Activated naive CD4-positive, alpha-beta T cell (primary cell): ENCODE results near the gene MOB3B.
"Not testable (repeated sequence)": the region's sequence is repeated elsewhere in the genome, so short reads cannot be mapped to it uniquely, and the experiment has no call there.

ENCODE experiments used
- DNase-seq, 4 experiments: peaks; one replicate each; lab custom pipeline; 2025; lab: John Stamatoyannopoulos, UW

MOB3B gene

GRCh38 chr9:27518809-27519208 is 10.8 kb downstream of the MOB3B start:
- no peak for DNase-seq

GRCh38 chr9:27518006-27518405 is 11.6 kb downstream of the MOB3B start:
- no peak for DNase-seq

GRCh38 chr9:27514551-27514950 is 15.1 kb downstream of the MOB3B start:
- DNase-seq: no peak

GRCh38 chr9:27511771-27512170 is 17.8 kb downstream of the MOB3B start:
- no peak for DNase-seq

- DNase-seq: no peak
Measured at GRCh38 chr9:27510780-27511179, 18.8 kb downstream of the MOB3B start.

GRCh38 chr9:27506981-27507380 is 22.6 kb downstream of the MOB3B start:
- no peak for DNase-seq

- DNase-seq: no peak
Measured at GRCh38 chr9:27505744-27506161, 23.9 kb downstream of the MOB3B start.

GRCh38 chr9:27504259-27504658 is 25.4 kb downstream of the MOB3B start:
- DNase-seq: no peak

GRCh38 chr9:27503623-27504022 is 26.0 kb downstream of the MOB3B start:
- DNase-seq: no peak

- not testable (repeated sequence) for DNase-seq
Measured at GRCh38 chr9:27500902-27501301, 28.7 kb downstream of the MOB3B start.

GRCh38 chr9:27499451-27499850 is 30.2 kb downstream of the MOB3B start:
- DNase-seq: no peak

- no peak for DNase-seq
Measured at GRCh38 chr9:27497883-27498417, 31.7 kb downstream of the MOB3B start.

GRCh38 chr9:27496135-27496504 is 33.5 kb downstream of the MOB3B start:
- no peak for DNase-seq

GRCh38 chr9:27495480-27496134 is 34.0 kb downstream of the MOB3B start:
- DNase-seq: no peak

GRCh38 chr9:27491154-27491553 is 38.5 kb downstream of the MOB3B start:
- DNase-seq: no peak

- no peak for DNase-seq
Measured at GRCh38 chr9:27489087-27489876, 40.3 kb downstream of the MOB3B start.

- DNase-seq: no peak
Measured at GRCh38 chr9:27487927-27488326, 41.7 kb downstream of the MOB3B start.

- DNase-seq: no peak
Measured at GRCh38 chr9:27487128-27487640, 42.4 kb downstream of the MOB3B start.

- no peak for DNase-seq
Measured at GRCh38 chr9:27485158-27485557, 44.5 kb downstream of the MOB3B start.

GRCh38 chr9:27483576-27483975 is 46.0 kb downstream of the MOB3B start:
- no peak for DNase-seq

GRCh38 chr9:27482709-27483108 is 46.9 kb downstream of the MOB3B start:
- DNase-seq: no peak

GRCh38 chr9:27478322-27478721 is 51.3 kb downstream of the MOB3B start:
- no peak for DNase-seq

- DNase-seq: no peak
Measured at GRCh38 chr9:27476870-27477515, 52.6 kb downstream of the MOB3B start.
